Stimulated activated naive CD8-positive, alpha-beta T cell treated with anti-CD3 and anti-CD28 coated beads, Interleukin-15, Interleukin-2, amounts not matched to agents 100 ng/mL and 50 ng/mL, for 24 hours (primary cell): Measurements from ENCODE around the gene KRT84.
"Not testable (repeated sequence)": the region's sequence is repeated elsewhere in the genome, so short reads cannot be mapped to it uniquely, and the experiment has no call there.

ENCODE experiments used
- H3K27ac Mint-ChIP-seq: one replicate; pipeline ENCODE4 v1.8.0; 2021; ENCODE audit warnings: mild to moderate bottlenecking, mixed read lengths
- H3K27me3 Mint-ChIP-seq: one replicate; pipeline ENCODE4 v1.8.0; 2021; ENCODE audit warnings: mixed read lengths
- H3K36me3 Mint-ChIP-seq: one replicate; pipeline ENCODE4 v1.8.0; 2021; ENCODE audit warnings: low read depth, mixed read lengths
- H3K4me1 Mint-ChIP-seq: one replicate; pipeline ENCODE4 v1.8.0; 2021; ENCODE audit warnings: low read depth, mixed read lengths
- H3K4me3 Mint-ChIP-seq: one replicate; pipeline ENCODE4 v1.8.0; 2021; ENCODE audit warnings: mild to moderate bottlenecking, mixed read lengths
- H3K9me3 Mint-ChIP-seq: one replicate; pipeline ENCODE4 v1.8.0; 2021; ENCODE audit warnings: mixed read lengths

Gene KRT84

GRCh38 chr12:52416795-52417194 is 31.3 kb upstream of the KRT84 start:
- peaks cover 7% of the 10 kb centered on the region for H3K4me1 Mint-ChIP-seq
- no peak overlapping the region for H3K4me3 Mint-ChIP-seq
- H3K27me3 Mint-ChIP-seq = peaks cover 13% of the 10 kb centered on the region
- no peak overlapping the region for H3K27ac Mint-ChIP-seq
- H3K36me3 Mint-ChIP-seq = no peaks in the 10 kb centered on the region
- H3K9me3 Mint-ChIP-seq = no peaks in the 10 kb centered on the region

- Mint-ChIP-seq H3K9me3 (no peaks in the 10 kb centered on the region), H3K36me3 (no peaks in the 10 kb centered on the region), H3K27ac (no peak overlapping the region), H3K4me3 (no peak overlapping the region), H3K4me1 (peaks cover 7% of the 10 kb centered on the region), H3K27me3 (peaks cover 6% of the 10 kb centered on the region)
Measured at GRCh38 chr12:52415870-52416750, 30.7 kb upstream of the KRT84 start.

GRCh38 chr12:52414936-52415335 is 29.5 kb upstream of the KRT84 start:
- Mint-ChIP-seq H3K27ac (no peak overlapping the region), H3K36me3 (no peaks in the 10 kb centered on the region), H3K4me1 (peaks cover 5% of the 10 kb centered on the region), H3K4me3 (no peak overlapping the region), H3K27me3 (peaks cover 6% of the 10 kb centered on the region), H3K9me3 (no peaks in the 10 kb centered on the region)

- H3K27ac Mint-ChIP-seq = no peak overlapping the region
- H3K4me3 Mint-ChIP-seq = no peak overlapping the region
Measured at GRCh38 chr12:52413782-52414345, 28.4 kb upstream of the KRT84 start.

GRCh38 chr12:52413202-52413601 is 27.8 kb upstream of the KRT84 start:
- Mint-ChIP-seq H3K36me3 (no peaks in the 10 kb centered on the region), H3K4me3 (no peak overlapping the region), H3K4me1 (no peaks in the 10 kb centered on the region), H3K27me3 (peaks cover 6% of the 10 kb centered on the region), H3K27ac (no peak overlapping the region), H3K9me3 (no peaks in the 10 kb centered on the region)

More at GRCh38 chr12:52413782-52414345, 28.4 kb upstream of the KRT84 start:
- no peaks in the 10 kb centered on the region for H3K9me3 Mint-ChIP-seq
- H3K36me3 Mint-ChIP-seq = no peaks in the 10 kb centered on the region
- no peaks in the 10 kb centered on the region for H3K4me1 Mint-ChIP-seq
- peaks cover 6% of the 10 kb centered on the region for H3K27me3 Mint-ChIP-seq

- no peak overlapping the region for H3K27ac Mint-ChIP-seq
Measured at GRCh38 chr12:52411815-52412214, 26.4 kb upstream of the KRT84 start.

GRCh38 chr12:52410589-52411248 is 25.3 kb upstream of the KRT84 start:
- not testable (repeated sequence) for H3K4me1 Mint-ChIP-seq, H3K27ac Mint-ChIP-seq, H3K9me3 Mint-ChIP-seq, H3K36me3 Mint-ChIP-seq, H3K4me3 Mint-ChIP-seq, H3K27me3 Mint-ChIP-seq

More at GRCh38 chr12:52411815-52412214, 26.4 kb upstream of the KRT84 start:
- Mint-ChIP-seq H3K4me3 (no peak overlapping the region), H3K9me3 (no peaks in the 10 kb centered on the region), H3K27me3 (peaks cover 6% of the 10 kb centered on the region), H3K36me3 (no peaks in the 10 kb centered on the region), H3K4me1 (no peaks in the 10 kb centered on the region)

GRCh38 chr12:52407918-52408317 is 22.5 kb upstream of the KRT84 start:
- H3K4me1 Mint-ChIP-seq = no peaks in the 10 kb centered on the region
- H3K4me3 Mint-ChIP-seq = no peak overlapping the region
- H3K36me3 Mint-ChIP-seq = no peaks in the 10 kb centered on the region
- H3K27me3 Mint-ChIP-seq = peaks cover 3% of the 10 kb centered on the region
- no peak overlapping the region for H3K27ac Mint-ChIP-seq
- H3K9me3 Mint-ChIP-seq = no peaks in the 10 kb centered on the region

GRCh38 chr12:52405922-52406385 is 20.5 kb upstream of the KRT84 start, which contains the start of gene KRT82:
Gene KRT82 (minus strand): TSS chr12:52406335. CDS start chr12:52406277, 58 bp downstream.
- H3K9me3 Mint-ChIP-seq = no peaks in the 10 kb centered on the region
- no peaks in the 10 kb centered on the region for H3K27me3 Mint-ChIP-seq
- no peak within 1 kb of the TSS for H3K4me3 Mint-ChIP-seq
- H3K4me1 Mint-ChIP-seq = no peaks in the 10 kb centered on the region
- no peak within 1 kb of the TSS for H3K27ac Mint-ChIP-seq
- no peaks in the 10 kb centered on the region for H3K36me3 Mint-ChIP-seq

GRCh38 chr12:52404951-52405350 is 19.5 kb upstream of the KRT84 start:
- no peak overlapping the region for H3K27ac Mint-ChIP-seq
- no peaks in the 10 kb centered on the region for H3K36me3 Mint-ChIP-seq
- H3K27me3 Mint-ChIP-seq = no peaks in the 10 kb centered on the region
- no peak overlapping the region for H3K4me3 Mint-ChIP-seq
- H3K4me1 Mint-ChIP-seq = no peaks in the 10 kb centered on the region
- H3K9me3 Mint-ChIP-seq = no peaks in the 10 kb centered on the region

- no peak overlapping the region for H3K4me3 Mint-ChIP-seq
- H3K27ac Mint-ChIP-seq = no peak overlapping the region
- no peaks in the 10 kb centered on the region for H3K36me3 Mint-ChIP-seq
- H3K4me1 Mint-ChIP-seq = peaks cover 6% of the 10 kb centered on the region
- H3K9me3 Mint-ChIP-seq = no peaks in the 10 kb centered on the region
- no peaks in the 10 kb centered on the region for H3K27me3 Mint-ChIP-seq
Measured at GRCh38 chr12:52403561-52403960, 18.1 kb upstream of the KRT84 start.

- Mint-ChIP-seq H3K4me1 (peaks cover 7% of the 10 kb centered on the region), H3K27ac (no peak overlapping the region), H3K36me3 (no peaks in the 10 kb centered on the region), H3K4me3 (no peak overlapping the region), H3K9me3 (no peaks in the 10 kb centered on the region), H3K27me3 (no peaks in the 10 kb centered on the region)
Measured at GRCh38 chr12:52402873-52403540, 17.6 kb upstream of the KRT84 start.

GRCh38 chr12:52402377-52402776 is 16.9 kb upstream of the KRT84 start:
- H3K27ac Mint-ChIP-seq = no peak overlapping the region
- H3K9me3 Mint-ChIP-seq = no peaks in the 10 kb centered on the region
- H3K4me3 Mint-ChIP-seq = no peak overlapping the region
- peaks cover 1% of the 10 kb centered on the region for H3K27me3 Mint-ChIP-seq
- H3K36me3 Mint-ChIP-seq = no peaks in the 10 kb centered on the region
- H3K4me1 Mint-ChIP-seq = peaks cover 7% of the 10 kb centered on the region

GRCh38 chr12:52401926-52402325 is 16.5 kb upstream of the KRT84 start:
- H3K27ac Mint-ChIP-seq = no peak overlapping the region
- peaks cover 7% of the 10 kb centered on the region for H3K4me1 Mint-ChIP-seq
- H3K27me3 Mint-ChIP-seq = peaks cover 6% of the 10 kb centered on the region
- no peak overlapping the region for H3K4me3 Mint-ChIP-seq
- no peaks in the 10 kb centered on the region for H3K36me3 Mint-ChIP-seq
- no peaks in the 10 kb centered on the region for H3K9me3 Mint-ChIP-seq

- Mint-ChIP-seq H3K36me3 (no peaks in the 10 kb centered on the region), H3K4me1 (peaks cover 7% of the 10 kb centered on the region), H3K27me3 (peaks cover 8% of the 10 kb centered on the region), H3K9me3 (no peaks in the 10 kb centered on the region), H3K4me3 (no peak overlapping the region), H3K27ac (no peak overlapping the region)
Measured at GRCh38 chr12:52401526-52401925, 16.1 kb upstream of the KRT84 start.
